ENCODE results near the gene KIF26A.

The KIF26A gene

DNA sequence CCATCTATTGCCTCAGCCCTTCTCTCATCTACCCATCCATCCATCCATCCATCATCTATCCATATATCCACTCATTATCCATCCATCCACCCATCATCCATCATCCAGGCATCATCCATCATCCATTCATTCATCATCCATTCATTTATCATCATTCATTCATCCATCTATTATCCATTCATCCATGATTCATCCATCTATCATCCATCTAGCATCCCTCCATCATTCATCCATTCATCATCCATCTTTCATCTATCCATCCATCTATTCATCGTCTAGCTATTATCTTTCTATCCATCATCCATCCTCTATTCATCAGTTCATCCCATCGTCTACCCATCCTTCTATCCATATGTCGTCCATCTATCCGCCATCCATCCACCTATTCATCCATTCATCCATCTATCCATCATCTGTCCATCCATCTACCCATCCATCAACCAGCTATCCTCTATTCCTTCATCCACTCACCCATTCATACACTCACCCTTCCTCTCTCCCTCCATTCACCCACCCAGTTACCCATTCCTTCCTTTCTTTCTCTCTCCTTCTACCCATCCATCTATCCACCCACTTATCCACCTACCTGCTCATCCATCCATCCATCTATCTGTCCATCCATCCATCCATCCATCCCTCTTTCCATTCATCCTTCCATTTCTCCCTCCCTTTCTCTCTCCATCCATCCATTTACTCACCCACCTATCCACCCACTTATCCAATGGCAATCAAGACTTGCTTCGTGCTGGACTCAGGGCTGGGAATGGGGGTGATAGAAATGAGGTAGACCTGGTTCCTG is 59.3 kb downstream of the KIF26A start:
- H4K8ac ChIP-seq (ENCODE audit: low read depth, low read length) = no peak overlapping the region
- H3K79me1 ChIP-seq (ENCODE audit: low read length) = no peaks in the 10 kb centered on the region
- H3K4me3 ChIP-seq (ENCODE audit: low read length) = no peak overlapping the region
- H3K36me3 ChIP-seq (ENCODE audit: control insufficient read depth, insufficient read depth, low read length) = no peaks in the 10 kb centered on the region
- H2BK5ac ChIP-seq (ENCODE audit: low read length) = no peak overlapping the region
- H3K79me2 ChIP-seq (ENCODE audit: control insufficient read depth, insufficient read depth, low read length) = no peaks in the 10 kb centered on the region
- WGBS (ENCODE audit: extremely low coverage, insufficient coverage, low lambda C conversion rate) = 100% methylated on average over 3 of the region's 5 CpGs
- no peak for DNase-seq
- H3K4me1 ChIP-seq (ENCODE audit: control insufficient read depth, low read depth, low read length) = no peaks in the 10 kb centered on the region
- H3K18ac ChIP-seq (ENCODE audit: low read length) = no peak overlapping the region
- no peak overlapping the region for H3K4ac ChIP-seq (ENCODE audit: low read depth, low read length)
- H3K9ac ChIP-seq (ENCODE audit: low read length) = no peak overlapping the region
- no peak overlapping the region for H4K5ac ChIP-seq (ENCODE audit: low read length)
- no peak overlapping the region for H2BK120ac ChIP-seq (ENCODE audit: low read depth, low read length)
- no peak overlapping the region for H3K56ac ChIP-seq (ENCODE audit: low read length)
- H2AK5ac ChIP-seq (ENCODE audit: low read length) = no peak overlapping the region
- no peak overlapping the region for H3K27ac ChIP-seq (ENCODE audit: low read depth, low read length)
- H2BK15ac ChIP-seq (replicated peaks; ENCODE audit: low read depth) = no peak overlapping the region
- no peak overlapping the region for H3K23ac ChIP-seq (ENCODE audit: low read length)
- no peaks in the 10 kb centered on the region for H3K27me3 ChIP-seq (ENCODE audit: insufficient read depth, low read length, poor library complexity)
- no peak overlapping the region for H3K4me2 ChIP-seq (ENCODE audit: low read length)

DNA sequence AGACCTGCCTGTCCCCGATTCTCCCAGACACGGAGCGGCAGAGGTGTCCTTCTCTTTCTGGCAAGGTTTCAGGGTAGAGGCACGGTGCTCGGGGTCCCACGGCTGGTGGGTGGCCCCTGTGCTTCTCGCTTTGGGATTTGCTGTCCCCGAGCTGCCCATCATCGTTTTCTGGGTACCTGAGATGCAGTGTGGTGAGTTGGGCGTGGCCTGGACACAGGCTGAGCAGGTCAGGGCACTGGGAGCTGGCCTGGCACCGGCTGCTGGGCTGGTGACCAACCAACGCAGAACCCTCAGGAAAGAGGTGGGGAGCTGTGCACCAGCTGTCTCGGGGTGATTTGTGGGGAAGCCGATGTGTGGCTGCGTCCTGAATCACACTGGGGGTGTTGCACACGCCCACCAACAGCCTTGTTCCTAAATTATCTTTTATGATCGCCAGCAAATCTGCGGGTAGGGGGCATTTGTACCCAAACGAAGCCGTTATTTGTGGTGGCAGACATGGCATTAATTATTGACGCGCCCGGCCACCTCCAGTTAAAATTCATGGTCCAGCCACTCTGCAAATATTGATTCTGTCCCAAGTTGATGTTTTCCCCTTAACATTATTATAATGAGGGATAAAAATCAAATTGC is 61.0 kb downstream of the KIF26A start:
- H2BK120ac ChIP-seq (ENCODE audit: low read depth, low read length) = no peak overlapping the region
- no peaks in the 10 kb centered on the region for H3K4me1 ChIP-seq (ENCODE audit: control insufficient read depth, low read depth, low read length)
- H3K27me3 ChIP-seq (ENCODE audit: insufficient read depth, low read length, poor library complexity) = no peaks in the 10 kb centered on the region
- no peak overlapping the region for H3K18ac ChIP-seq (ENCODE audit: low read length)
- no peak overlapping the region for H3K4me3 ChIP-seq (ENCODE audit: low read length)
- H3K4ac ChIP-seq (ENCODE audit: low read depth, low read length) = no peak overlapping the region
- no peak overlapping the region for H4K8ac ChIP-seq (ENCODE audit: low read depth, low read length)
- no peak overlapping the region for H3K23ac ChIP-seq (ENCODE audit: low read length)
- DNase-seq = no peak
- no peak overlapping the region for H3K4me2 ChIP-seq (ENCODE audit: low read length)
- H3K27ac ChIP-seq (ENCODE audit: low read depth, low read length) = no peak overlapping the region
- no peaks in the 10 kb centered on the region for H3K36me3 ChIP-seq (ENCODE audit: control insufficient read depth, insufficient read depth, low read length)
- H4K5ac ChIP-seq (ENCODE audit: low read length) = no peak overlapping the region
- WGBS (ENCODE audit: extremely low coverage, insufficient coverage, low lambda C conversion rate) = no CpG with 5 or more reads among the region's 23 CpGs
- no peak overlapping the region for H3K9ac ChIP-seq (ENCODE audit: low read length)
- no peak overlapping the region for H2BK15ac ChIP-seq (replicated peaks; ENCODE audit: low read depth)
- H3K56ac ChIP-seq (ENCODE audit: low read length) = no peak overlapping the region
- no peaks in the 10 kb centered on the region for H3K79me1 ChIP-seq (ENCODE audit: low read length)
- H2BK5ac ChIP-seq (ENCODE audit: low read length) = no peak overlapping the region
- no peak overlapping the region for H2AK5ac ChIP-seq (ENCODE audit: low read length)
- H3K79me2 ChIP-seq (ENCODE audit: control insufficient read depth, insufficient read depth, low read length) = no peaks in the 10 kb centered on the region

DNA sequence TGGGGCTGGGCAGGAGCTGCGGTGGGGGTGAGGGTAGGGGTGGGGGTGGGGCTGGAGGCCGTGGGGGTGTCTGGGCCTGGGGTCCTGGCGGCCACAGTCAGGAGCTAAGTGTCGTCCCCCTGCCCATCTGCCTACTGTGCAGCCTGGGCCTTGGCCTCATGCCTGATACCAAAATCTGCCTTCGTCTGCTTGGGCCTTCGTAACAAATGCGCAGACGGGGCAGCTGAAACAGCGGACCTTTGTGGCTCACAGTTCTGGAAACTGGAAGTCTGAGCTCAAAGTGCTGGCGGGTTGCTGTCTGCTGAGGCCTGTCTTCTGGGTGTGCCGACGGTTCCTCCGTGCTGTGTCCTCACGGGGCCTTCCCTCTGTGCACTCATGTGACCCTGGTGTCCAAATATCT is 61.7 kb downstream of the KIF26A start:
- H2BK120ac ChIP-seq (ENCODE audit: low read depth, low read length) = no peak overlapping the region
- no peak overlapping the region for H4K5ac ChIP-seq (ENCODE audit: low read length)
- WGBS (ENCODE audit: extremely low coverage, insufficient coverage, low lambda C conversion rate) = no CpG with 5 or more reads among the region's 14 CpGs

GRCh38 chr14:104200591-104200990 is 62.2 kb downstream of the KIF26A start:
- Histone ChIP-seq H3K27me3 (ENCODE audit: insufficient read depth, low read length, poor library complexity) (no peaks in the 10 kb centered on the region), H2BK5ac (ENCODE audit: low read length) (no peak overlapping the region), H3K27ac (ENCODE audit: low read depth, low read length) (no peak overlapping the region), H3K4me3 (ENCODE audit: low read length) (no peak overlapping the region), H3K9ac (ENCODE audit: low read length) (no peak overlapping the region), H2AK5ac (ENCODE audit: low read length) (no peak overlapping the region), H3K36me3 (ENCODE audit: control insufficient read depth, insufficient read depth, low read length) (no peaks in the 10 kb centered on the region), H3K79me2 (ENCODE audit: control insufficient read depth, insufficient read depth, low read length) (no peaks in the 10 kb centered on the region), H3K4me2 (ENCODE audit: low read length) (no peak overlapping the region), H3K18ac (ENCODE audit: low read length) (no peak overlapping the region), H4K8ac (ENCODE audit: low read depth, low read length) (no peak overlapping the region), H3K79me1 (ENCODE audit: low read length) (no peaks in the 10 kb centered on the region), H4K5ac (ENCODE audit: low read length) (no peak overlapping the region), H3K56ac (ENCODE audit: low read length) (no peak overlapping the region), H3K23ac (ENCODE audit: low read length) (no peak overlapping the region), H2BK120ac (ENCODE audit: low read depth, low read length) (no peak overlapping the region), H2BK15ac (replicated peaks; ENCODE audit: low read depth) (no peak overlapping the region), H3K4me1 (ENCODE audit: control insufficient read depth, low read depth, low read length) (no peaks in the 10 kb centered on the region), H3K4ac (ENCODE audit: low read depth, low read length) (no peak overlapping the region)
- no peak for DNase-seq
- no CpG with 5 or more reads among the region's 10 CpGs for WGBS (ENCODE audit: extremely low coverage, insufficient coverage, low lambda C conversion rate)

More for the DNA sequence above, 61.7 kb downstream of the KIF26A start:
- Histone ChIP-seq H4K8ac (ENCODE audit: low read depth, low read length) (no peak overlapping the region), H3K23ac (ENCODE audit: low read length) (no peak overlapping the region), H3K56ac (ENCODE audit: low read length) (no peak overlapping the region), H3K4ac (ENCODE audit: low read depth, low read length) (no peak overlapping the region), H3K9ac (ENCODE audit: low read length) (no peak overlapping the region), H2BK15ac (replicated peaks; ENCODE audit: low read depth) (no peak overlapping the region), H3K4me1 (ENCODE audit: control insufficient read depth, low read depth, low read length) (no peaks in the 10 kb centered on the region), H3K27me3 (ENCODE audit: insufficient read depth, low read length, poor library complexity) (no peaks in the 10 kb centered on the region), H3K27ac (ENCODE audit: low read depth, low read length) (no peak overlapping the region), H3K4me3 (ENCODE audit: low read length) (no peak overlapping the region), H3K36me3 (ENCODE audit: control insufficient read depth, insufficient read depth, low read length) (no peaks in the 10 kb centered on the region), H3K4me2 (ENCODE audit: low read length) (no peak overlapping the region), H2BK5ac (ENCODE audit: low read length) (no peak overlapping the region), H3K18ac (ENCODE audit: low read length) (no peak overlapping the region), H2AK5ac (ENCODE audit: low read length) (no peak overlapping the region), H3K79me1 (ENCODE audit: low read length) (no peaks in the 10 kb centered on the region), H3K79me2 (ENCODE audit: control insufficient read depth, insufficient read depth, low read length) (no peaks in the 10 kb centered on the region)
- no peak for DNase-seq

DNA sequence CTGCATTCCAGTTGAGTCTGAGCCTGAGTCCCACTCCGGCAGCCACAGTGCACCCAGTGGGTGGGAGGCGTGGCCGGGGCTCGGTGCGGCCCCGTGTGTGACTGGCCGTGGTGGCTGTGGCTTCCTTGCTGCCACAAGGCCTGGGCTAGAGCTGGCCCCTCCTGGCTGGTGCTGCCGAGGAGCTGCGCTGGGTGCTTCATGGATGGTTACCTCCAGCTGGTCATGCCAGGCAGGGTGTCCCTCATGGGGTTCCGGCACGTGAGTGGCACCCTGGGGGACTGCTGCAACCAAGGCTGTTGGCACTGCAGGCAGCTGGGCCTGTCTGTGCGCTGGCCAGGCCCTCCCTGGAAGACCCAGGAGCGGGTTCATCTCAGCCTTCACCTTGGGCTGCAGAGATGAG is 62.7 kb downstream of the KIF26A start:
- Histone ChIP-seq H3K23ac (ENCODE audit: low read length) (no peak overlapping the region), H4K5ac (ENCODE audit: low read length) (no peak overlapping the region), H3K4me1 (ENCODE audit: control insufficient read depth, low read depth, low read length) (no peaks in the 10 kb centered on the region), H3K56ac (ENCODE audit: low read length) (no peak overlapping the region), H2AK5ac (ENCODE audit: low read length) (no peak overlapping the region), H3K4me2 (ENCODE audit: low read length) (no peak overlapping the region), H3K9ac (ENCODE audit: low read length) (no peak overlapping the region), H3K18ac (ENCODE audit: low read length) (no peak overlapping the region), H3K4me3 (ENCODE audit: low read length) (no peak overlapping the region), H4K8ac (ENCODE audit: low read depth, low read length) (no peak overlapping the region), H2BK15ac (replicated peaks; ENCODE audit: low read depth) (no peak overlapping the region), H2BK120ac (ENCODE audit: low read depth, low read length) (no peak overlapping the region), H3K79me1 (ENCODE audit: low read length) (no peaks in the 10 kb centered on the region), H3K27me3 (ENCODE audit: insufficient read depth, low read length, poor library complexity) (no peaks in the 10 kb centered on the region), H2BK5ac (ENCODE audit: low read length) (no peak overlapping the region), H3K36me3 (ENCODE audit: control insufficient read depth, insufficient read depth, low read length) (no peaks in the 10 kb centered on the region), H3K4ac (ENCODE audit: low read depth, low read length) (no peak overlapping the region), H3K27ac (ENCODE audit: low read depth, low read length) (no peak overlapping the region), H3K79me2 (ENCODE audit: control insufficient read depth, insufficient read depth, low read length) (no peaks in the 10 kb centered on the region)
- DNase-seq = no peak
- WGBS (ENCODE audit: extremely low coverage, insufficient coverage, low lambda C conversion rate) = no CpG with 5 or more reads among the region's 13 CpGs
